Measurements from ENCODE around the gene SMIM23. TPM values are rescaled to one million over a fixed set of nuclear protein-coding genes. Genes with fewer than 3 reads are reported as not detected.
"Not testable (repeated sequence)": the region's sequence is repeated elsewhere in the genome, so short reads cannot be mapped to it uniquely, and the experiment has no call there.

Gene SMIM23
- polyA plus RNA-seq, 1 donor: not detected

GRCh38 chr5:171773106-171773505 lies 12.5 kb upstream of the SMIM23 start:
- DNase-seq: no peak

GRCh38 chr5:171774418-171774817 lies 11.2 kb upstream of the SMIM23 start:
- no peak for DNase-seq

- DNase-seq: no peak
Observed at GRCh38 chr5:171776213-171776612, 9.4 kb upstream of the SMIM23 start.

GRCh38 chr5:171776770-171777759 lies 8.6 kb upstream of the SMIM23 start:
- DNase-seq: peak; percentile 38

GRCh38 chr5:171781744-171782143 lies 3.9 kb upstream of the SMIM23 start:
- not testable (repeated sequence) for DNase-seq

GRCh38 chr5:171782332-171782966 lies 3.2 kb upstream of the SMIM23 start:
- DNase-seq: no peak

GRCh38 chr5:171783051-171783450 lies 2.6 kb upstream of the SMIM23 start:
- no peak for DNase-seq

GRCh38 chr5:171789353-171789752 lies 3.7 kb downstream of the SMIM23 start:
- DNase-seq: no peak

- no peak for DNase-seq
Observed at GRCh38 chr5:171790408-171790807, 4.8 kb downstream of the SMIM23 start.

- DNase-seq: no peak
Observed at GRCh38 chr5:171794470-171794960, 8.9 kb downstream of the SMIM23 start.

- DNase-seq: no peak
Observed at GRCh38 chr5:171795381-171795780, 9.8 kb downstream of the SMIM23 start.

GRCh38 chr5:171796436-171796835 lies 10.8 kb downstream of the SMIM23 start:
- no peak for DNase-seq

GRCh38 chr5:171797543-171797942 lies 11.9 kb downstream of the SMIM23 start:
- DNase-seq: no peak

- no peak for DNase-seq
Observed at GRCh38 chr5:171798418-171798817, 12.8 kb downstream of the SMIM23 start.

- no peak for DNase-seq
Observed at GRCh38 chr5:171801839-171802238, 16.2 kb downstream of the SMIM23 start.

GRCh38 chr5:171805746-171806145 lies 20.1 kb downstream of the SMIM23 start:
- no peak for DNase-seq

GRCh38 chr5:171806976-171807747 lies 21.5 kb downstream of the SMIM23 start:
- peak; percentile 33 for DNase-seq

GRCh38 chr5:171808453-171808852 lies 22.8 kb downstream of the SMIM23 start:
- DNase-seq: no peak

- no peak for DNase-seq
Observed at GRCh38 chr5:171808951-171809350, 23.3 kb downstream of the SMIM23 start.

- peak; percentile 28 for DNase-seq
Observed at GRCh38 chr5:171810227-171810626, 24.6 kb downstream of the SMIM23 start.

- no peak for DNase-seq
Observed at GRCh38 chr5:171813270-171813669, 27.7 kb downstream of the SMIM23 start.

GRCh38 chr5:171813813-171814490 lies 28.3 kb downstream of the SMIM23 start:
- DNase-seq: no peak

All from left kidney (tissue), 2 donors.